HepG2 (cell line): ENCODE results near the gene C1orf21. TPM values are rescaled to one million over a fixed set of nuclear protein-coding genes. Genes with fewer than 3 reads are reported as not detected.

Experiments used
- ATAC-seq: fragments of 200-7000 bp; cut with Tn5 transposase; 3 replicates; pipeline ENCODE4 v1.9.1; 2020; ENCODE audit warnings: mild to moderate bottlenecking, moderate library complexity
- BruUV-seq: library from RNA; stranded (reverse); fragments of 400-500 nt; replicated peaks from 2 replicates; lab custom pipeline; 2021; lab: Mats Ljungman, UMichigan
- CTCF ChIA-PET: fragments of 300-600 bp; formaldehyde crosslinking; extraction: SDS; loops from one replicate; lab custom pipeline; 2021; ENCODE audit warnings: low total read pairs, inconsistent platforms, low intra/inter-chr PET ratio; lab: Yijun Ruan, JAX
- POLR2A ChIA-PET: fragments of 350-600 bp; sonication (Branson Sonifier 250); formaldehyde crosslinking; loops from one replicate; lab custom pipeline; 2020; ENCODE audit warnings: antibody characterized with exemption, inconsistent platforms; lab: Yijun Ruan, JAX
- DNase-seq: peaks from one replicate; pipeline ENCODE4 v3.0.0-alpha.2; 2015; ENCODE audit warnings: low spot score
- FAIRE-seq: peaks from 3 replicates; lab custom pipeline; 2011; peaks lifted over from hg19 to GRCh38; lab: Jason Lieb, UNC
- H2AFZ ChIP-seq: one replicate; pipeline ENCODE4 v1.6.1; 2011; ENCODE audit warnings: low read length, inconsistent platforms
- H3K27ac ChIP-seq: fragments of 300-600 bp; 3 replicates; pipeline ENCODE4 v1.8.0; 2011; ENCODE audit warnings: mixed run types, mild to moderate bottlenecking, mixed read lengths, low read length, inconsistent platforms; ENCODE audit not compliant: insufficient read depth; ENCODE audit errors: extremely low read length
- H3K27me3 ChIP-seq, 2 experiments: fragments of 200-600 bp in 1 of 2; 2 replicates in 1 of 2; 3 replicates in 1 of 2; pipeline versions ENCODE4 v1.6.0 to v1.8.0; 2011; ENCODE audit warnings: low read length in 2 of 2, mild to moderate bottlenecking in 2 of 2, moderate library complexity in 2 of 2, inconsistent platforms in 1 of 2; ENCODE audit not compliant: insufficient read depth in 2 of 2, control insufficient read depth in 1 of 2
- H3K36me3 ChIP-seq, 2 experiments: fragments of 200-600 bp in 1 of 2; replicated peaks in 1 of 2; 2 replicates in 1 of 2; 3 replicates in 1 of 2; pipeline versions ENCODE4 v1.5.1 to v1.8.0; 2011; ENCODE audit warnings: low read length in 2 of 2, inconsistent platforms in 1 of 2; ENCODE audit not compliant: insufficient read depth in 2 of 2, control insufficient read depth in 1 of 2
- H3K4me1 ChIP-seq: 2 replicates; pipeline ENCODE4 v1.5.1; 2012; ENCODE audit warnings: low read length, inconsistent platforms; ENCODE audit not compliant: insufficient read depth
- H3K4me2 ChIP-seq: 2 replicates; pipeline ENCODE4 v1.6.0; 2011; ENCODE audit warnings: low read depth, low read length, inconsistent platforms
- H3K4me3 ChIP-seq, 3 experiments: fragments of 200-600 bp in 1 of 3; sonication (generic), shearing (Covaris generic) in 1 of 3; replicated peaks in 1 of 3; 2 replicates each; pipeline ENCODE4 v1.5.1; 2011 to 2016; ENCODE audit warnings: low read length in 3 of 3, inconsistent platforms in 2 of 3, low read depth in 2 of 3, mild to moderate bottlenecking in 2 of 3, control low read depth in 1 of 3, mixed read lengths in 1 of 3; ENCODE audit not compliant: insufficient read depth in 1 of 3
- H3K79me2 ChIP-seq: one replicate; pipeline ENCODE4 v1.6.1; 2011; ENCODE audit warnings: low read length, inconsistent platforms; ENCODE audit not compliant: insufficient read depth
- H3K9ac ChIP-seq: 2 replicates; pipeline ENCODE4 v1.6.0; 2011; ENCODE audit warnings: mild to moderate bottlenecking, low read depth, low read length, inconsistent platforms; ENCODE audit not compliant: insufficient read depth
- H3K9me3 ChIP-seq: 2 replicates; pipeline ENCODE4 v1.5.1; 2012; ENCODE audit warnings: mild to moderate bottlenecking, low read length
- H4K20me1 ChIP-seq: 2 replicates; pipeline ENCODE4 v1.6.0; 2011; ENCODE audit warnings: inconsistent platforms, mild to moderate bottlenecking, low read length, moderate library complexity; ENCODE audit not compliant: insufficient read depth
- CTCF ChIP-seq: sonication (generic); formaldehyde crosslinking; IDR thresholded peaks from 2 replicates; pipeline ENCODE4 v1.5.0; 2020; ENCODE audit warnings: mild to moderate bottlenecking, missing genetic modification reagents, moderate library complexity
- FOXA3 ChIP-seq: IDR thresholded peaks from 2 replicates; pipeline ENCODE4 v1.6.1; 2016; ENCODE audit warnings: missing genetic modification reagents, missing compliant biosample characterization
- ISL2 ChIP-seq: sonication (generic); formaldehyde crosslinking; IDR thresholded peaks from 2 replicates; pipeline ENCODE4 v1.5.0; 2020; ENCODE audit warnings: missing genetic modification reagents
- STAG1 ChIP-seq: sonication (generic); formaldehyde crosslinking; IDR thresholded peaks from 2 replicates; pipeline ENCODE4 v1.4.0; 2020; ENCODE audit warnings: missing genetic modification reagents
- WGBS: methylation state at CpG from one replicate; pipeline ENCODE4 v1.1.6; 2017; ENCODE audit warnings: low lambda C conversion rate; 5-methylcytosine and 5-hydroxymethylcytosine counted together
- in situ Hi-C: cut with HindIII; loops from 2 replicates; pipeline ENCODE4 v1.10.0; 2017; ENCODE audit warnings: low pct_unique_long_range_greater_than_20kb; ENCODE audit not compliant: extremely low pct_ligation_motif_present
- intact Hi-C: fragments of 100-400 bp; cut with micrococcal nuclease; formaldehyde crosslinking; loops from one replicate; pipeline ENCODE4 v1.10.0; 2022; ENCODE audit not compliant: unreplicated experiment
- polyA plus RNA-seq, 8 experiments: library from polyadenylated mRNA; depleted of rRNA in 3 of 8; stranded (reverse) in 7 of 8; unstranded in 1 of 8; fragments of >200 nt; fragmentation: Illumina TruSeq in 4 of 8; extraction: Trizol in 4 of 8; gene quantifications; 2 replicates each; pipeline versions ENCODE4 v1.2.1 to v1.2.3, GENCODE V29; 2011 to 2016; ENCODE audit warnings: low read depth in 4 of 8, missing spikeins in 1 of 8, mixed read lengths in 1 of 8; ENCODE audit not compliant: insufficient read depth in 1 of 8
- total RNA-seq, 5 experiments: library from RNA; depleted of rRNA; stranded (reverse); fragments of >200 nt; fragmentation: Illumina TruSeq; extraction: Trizol; gene quantifications; 2 replicates each; pipeline ENCODE4 v1.2.3, GENCODE V29; 2016; ENCODE audit warnings: low read depth in 1 of 5

The C1orf21 gene
- total and polyA plus RNA-seq, 2 of the 13 experiments (the other 11 are each of a cell fraction or from before 2014, with no cell fraction given), result not detected

- in situ Hi-C loops, result loop anchor here (10.0 kb wide), 1 partner anchor 488 kb away; no protein-coding TSS in a partner anchor
- Histone ChIP-seq H3K4me1 (no peaks in the 10 kb centered on the region), H3K9ac (no peak overlapping the region), H2AFZ (no peak overlapping the region), H3K4me2 (no peak overlapping the region), H3K9me3 (no peaks in the 10 kb centered on the region), H3K27ac (no peak overlapping the region), H4K20me1 (no peaks in the 10 kb centered on the region), H3K4me3 (no peak overlapping the region), H3K79me2 (no peaks in the 10 kb centered on the region), H3K36me3 (no peaks in the 10 kb centered on the region), H3K27me3 (no peaks in the 10 kb centered on the region)
- BruUV-seq, result no TSS peak
- intact Hi-C loops, result loop anchor here (2.0 to 5.0 kb wide), 2 partner anchors 341 to 488 kb away; no protein-coding TSS in a partner anchor
- CTCF ChIA-PET, result no interaction called here
- POLR2A ChIA-PET, result no interaction called here
- no peak for TF ChIP-seq FOXA3 (CRISPR knock-in tag)
- ATAC-seq, result no peak
- 0% methylated on average over 1 of the region's 1 CpG for WGBS
- DNase-seq, result no peak
- FAIRE-seq, result no peak
Observed at GRCh38 chr1:184562806-184563205, 176.0 kb downstream of the C1orf21 start.

- DNase-seq (no peak), ATAC-seq (no peak), FAIRE-seq (no peak)
- in situ Hi-C loops, result loop anchor here (10.0 kb wide), 1 partner anchor 489 kb away; no protein-coding TSS in a partner anchor
- Histone ChIP-seq H3K4me2 (no peak overlapping the region), H3K9me3 (no peaks in the 10 kb centered on the region), H3K4me1 (no peaks in the 10 kb centered on the region), H3K79me2 (no peaks in the 10 kb centered on the region), H3K9ac (no peak overlapping the region), H3K4me3 (no peak overlapping the region), H3K27ac (no peak overlapping the region), H3K36me3 (no peaks in the 10 kb centered on the region), H3K27me3 (no peaks in the 10 kb centered on the region), H2AFZ (no peak overlapping the region), H4K20me1 (no peaks in the 10 kb centered on the region)
- 0% methylated on average over 1 of the region's 1 CpG for WGBS
- intact Hi-C loops, result loop anchor here (2.0 to 5.0 kb wide), 2 partner anchors 341 to 489 kb away; no protein-coding TSS in a partner anchor
- TF ChIP-seq STAG1 (peak; percentile 60), CTCF (peak; percentile 33), ISL2 (CRISPR knock-in tag) (no peak)
- CTCF ChIA-PET, result no interaction called here
- BruUV-seq, result no TSS peak
- POLR2A ChIA-PET, result no interaction called here
Observed at GRCh38 chr1:184563308-184563707, 176.5 kb downstream of the C1orf21 start.
